ENCODE results near the gene CAPN12.
"Not testable (repeated sequence)": the region's sequence is repeated elsewhere in the genome, so short reads cannot be mapped to it uniquely, and the experiment has no call there.

Gene CAPN12

DNA sequence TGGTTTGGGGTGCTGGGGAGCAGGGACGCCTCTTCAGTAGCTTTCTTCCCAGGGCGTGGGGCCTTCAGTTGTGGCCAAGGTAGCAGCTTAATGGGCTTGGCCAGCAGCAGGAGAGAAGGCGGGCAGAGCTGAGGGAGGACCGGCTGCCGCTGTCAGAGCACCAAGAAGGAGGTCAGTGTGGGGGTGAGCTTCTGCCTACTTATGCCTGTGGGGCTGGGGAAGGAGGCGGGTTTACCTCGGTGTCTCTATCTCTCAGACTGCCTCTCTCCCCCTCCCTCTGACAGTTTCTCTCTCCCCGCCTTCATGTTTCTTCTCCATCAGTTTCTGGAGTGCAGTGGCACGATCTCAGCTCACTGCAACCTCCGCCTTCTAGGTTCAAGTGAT is at the start of gene CAPN12:
Gene CAPN12 (minus strand): TSS at position 177 of the 384 bp plus-strand sequence. CDS start 309 bp downstream, outside the sequence.
- DNase-seq, result no peak

DNA sequence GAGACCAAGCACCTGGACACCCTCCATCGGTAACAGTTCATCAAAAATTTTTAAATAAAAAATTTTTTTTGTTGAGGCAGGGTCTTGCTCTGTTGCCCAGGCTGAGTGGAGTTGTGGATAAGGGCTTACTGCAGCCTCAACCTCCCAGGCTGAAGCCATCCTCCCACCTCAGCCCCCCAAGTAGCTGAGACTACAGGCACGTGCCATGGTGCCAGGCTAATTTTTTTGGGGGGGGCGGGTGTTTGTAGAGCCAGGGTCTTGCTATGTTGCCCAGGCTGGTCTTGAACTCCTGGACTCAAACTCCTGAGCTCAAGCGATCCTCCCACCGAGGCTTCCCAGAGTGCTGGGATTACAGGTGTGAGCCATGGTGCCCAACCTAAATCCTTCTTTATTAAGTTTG is 49.4 kb upstream of the CAPN12 start:
- no peak for DNase-seq

DNA sequence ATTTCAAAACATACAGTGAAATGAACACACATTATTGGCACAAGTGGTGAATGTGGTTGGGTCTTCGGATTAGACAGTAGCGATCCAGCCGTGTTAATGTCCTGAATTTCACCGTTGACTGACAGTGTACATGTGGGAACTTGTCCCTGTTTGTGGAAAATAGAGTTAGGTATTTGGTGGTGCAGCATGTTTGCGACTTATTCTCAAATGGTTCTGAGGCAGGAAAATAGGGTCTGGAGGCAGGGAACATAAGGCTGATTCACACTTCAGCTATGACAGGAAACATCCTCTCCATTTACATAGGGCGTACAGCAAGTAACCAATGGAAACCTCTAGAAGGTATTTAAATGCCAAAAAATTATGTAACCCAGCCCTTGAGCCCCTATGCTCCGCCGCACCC is 48.9 kb upstream of the CAPN12 start:
- no peak for DNase-seq

GRCh38 chr19:38792250-38793111 is 48.2 kb upstream of the CAPN12 start:
- no peak for DNase-seq

- not testable (repeated sequence) for DNase-seq
Observed at GRCh38 chr19:38791451-38792064, 47.3 kb upstream of the CAPN12 start.

DNA sequence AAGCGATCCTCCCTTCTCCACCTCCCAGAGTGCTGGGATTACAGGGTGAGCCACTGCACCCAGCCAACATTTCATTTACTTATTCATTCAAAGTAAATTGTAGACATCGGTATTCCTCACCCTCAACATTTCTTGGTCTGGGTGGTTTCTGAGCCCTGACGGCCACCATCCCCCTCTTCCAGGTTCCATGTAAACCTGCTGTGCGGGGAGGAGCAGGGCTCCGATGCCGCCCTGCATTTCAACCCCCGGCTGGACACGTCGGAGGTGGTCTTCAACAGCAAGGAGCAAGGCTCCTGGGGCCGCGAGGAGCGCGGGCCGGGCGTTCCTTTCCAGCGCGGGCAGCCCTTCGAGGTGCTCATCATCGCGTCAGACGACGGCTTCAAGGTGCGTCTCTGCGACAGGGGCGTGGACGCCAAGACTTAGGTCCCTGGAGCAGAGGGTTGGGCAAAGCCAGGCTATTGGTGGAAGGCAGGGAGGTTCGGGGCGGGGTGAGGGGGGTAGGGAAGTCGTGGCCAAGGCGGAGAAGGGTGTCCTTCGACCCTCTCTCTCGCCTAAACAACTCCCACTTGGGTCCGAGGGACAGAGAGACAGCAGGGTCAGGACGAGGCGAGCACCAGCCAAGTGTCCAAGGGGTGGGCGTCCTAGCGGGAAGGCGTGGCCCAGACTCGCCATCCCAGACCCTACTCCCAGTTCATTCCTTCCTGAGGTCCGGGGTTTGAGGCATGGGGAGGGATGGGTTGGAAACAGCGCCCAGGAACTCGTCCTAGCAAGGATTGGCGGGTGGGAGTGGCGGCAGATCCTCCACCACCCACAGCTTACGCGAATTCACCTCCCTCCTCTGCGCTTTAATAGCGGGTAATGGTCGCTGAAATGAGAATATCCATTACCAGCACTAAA is 46.5 kb upstream of the CAPN12 start:
- DNase-seq, result not testable (repeated sequence)

GRCh38 chr19:38788478-38789243 is 44.4 kb upstream of the CAPN12 start, which contains the start of gene LGALS7B:
Gene LGALS7B, plus strand, starts transcription at chr19:38789200. Its CDS starts 27 bp downstream, at chr19:38789227.
- DNase-seq, result no peak

DNA sequence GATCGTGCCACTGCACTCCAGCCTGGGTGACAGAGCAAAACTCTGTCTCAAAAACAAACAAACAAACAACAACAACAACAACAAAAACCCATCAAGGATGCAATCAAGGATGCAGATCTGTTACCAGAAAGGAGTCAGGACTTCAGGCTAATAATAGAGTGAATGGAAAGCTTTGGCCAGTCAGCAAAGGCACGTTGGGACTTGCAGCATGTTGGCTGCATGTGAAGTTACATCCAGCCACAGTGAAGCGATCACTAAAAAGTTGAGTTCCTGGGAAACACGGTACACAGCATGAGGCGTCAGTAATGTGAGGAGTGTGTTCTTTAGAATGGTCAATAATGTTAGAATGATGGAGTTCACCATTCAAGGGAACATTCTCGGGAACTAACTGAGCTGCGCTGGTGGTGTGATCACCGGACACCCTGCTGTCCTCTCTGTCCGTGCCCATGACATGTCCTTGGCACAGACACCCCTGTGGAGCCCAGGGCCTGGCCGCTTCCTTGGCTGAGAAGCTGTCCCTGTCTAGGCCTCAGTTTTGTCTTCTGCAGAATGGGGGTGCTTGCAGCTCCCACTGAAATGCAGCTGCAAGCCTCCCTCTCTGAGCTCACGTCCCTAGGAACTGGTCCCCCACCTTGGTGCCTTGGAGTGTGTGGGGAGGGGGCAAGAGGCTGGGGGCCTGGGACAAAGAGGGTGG is 42.4 kb upstream of the CAPN12 start:
- DNase-seq, result no peak

DNA sequence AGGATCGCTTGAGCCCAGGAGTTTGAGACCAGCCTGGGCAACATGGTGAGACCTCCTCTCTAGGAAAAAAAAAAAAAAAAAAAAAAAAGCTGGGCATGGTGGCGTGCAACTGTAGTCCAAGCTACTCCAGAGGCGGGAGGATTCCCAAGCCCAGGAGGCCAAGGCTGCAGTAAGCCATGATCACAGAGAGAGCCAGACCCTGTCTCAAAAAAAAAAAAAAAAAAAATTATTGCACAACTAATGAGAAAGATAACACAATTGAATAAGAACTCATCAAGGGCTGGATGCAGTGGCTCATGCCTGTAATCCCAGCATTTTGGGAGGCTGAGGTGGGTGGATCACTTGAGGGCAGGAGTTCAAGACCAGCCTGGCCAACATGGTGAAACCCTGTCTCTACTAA is 41.8 kb upstream of the CAPN12 start:
- not testable (repeated sequence) for DNase-seq

DNA sequence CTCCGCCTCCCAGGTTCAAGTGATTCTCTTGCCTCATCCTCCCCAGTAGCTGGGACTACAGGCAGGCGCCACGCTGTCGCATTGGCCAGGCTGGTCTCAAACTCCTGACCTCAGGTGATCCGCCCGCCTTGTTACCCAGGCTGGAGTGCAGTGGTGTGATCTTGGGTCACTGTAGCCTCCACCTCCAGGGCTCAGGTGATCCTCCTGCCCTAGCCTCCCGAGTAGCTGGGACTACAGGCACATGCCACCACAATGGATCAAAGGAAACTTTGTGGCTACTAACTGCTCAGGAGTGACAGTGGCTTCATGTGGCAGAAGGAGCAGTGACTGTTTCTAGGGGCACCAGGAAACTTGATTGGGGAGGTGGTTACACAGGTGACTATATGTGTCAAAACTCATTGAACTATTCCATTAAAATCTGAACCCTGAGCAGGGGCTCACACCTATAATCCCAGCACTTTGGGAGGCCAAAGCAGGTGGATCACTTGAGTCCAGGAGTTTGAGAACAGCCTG is 41.0 kb upstream of the CAPN12 start:
- no peak for DNase-seq

GRCh38 chr19:38784224-38784623 is 40.0 kb upstream of the CAPN12 start:
- DNase-seq, result no peak

- DNase-seq, result not testable (repeated sequence)
Observed at GRCh38 chr19:38782212-38782611, 37.9 kb upstream of the CAPN12 start.

DNA sequence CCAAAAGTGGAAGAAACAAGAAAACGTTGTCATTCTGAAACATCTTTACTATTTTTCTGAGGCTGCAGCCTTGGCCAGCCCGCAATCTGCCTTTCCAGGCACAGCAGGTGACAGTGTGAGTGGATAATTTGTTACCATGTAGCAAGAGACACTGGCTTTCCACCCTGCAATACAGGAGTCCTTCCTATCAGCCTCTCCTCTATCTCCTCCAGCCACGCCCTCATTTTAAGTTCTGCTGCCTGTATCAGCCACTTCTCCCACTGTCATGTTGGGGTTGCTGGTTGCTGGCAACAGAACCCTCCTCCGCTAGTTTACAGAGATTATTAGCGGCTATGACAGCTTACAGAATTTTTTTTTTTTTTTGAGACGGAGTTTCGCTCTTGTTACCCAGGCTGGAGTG is 36.8 kb upstream of the CAPN12 start:
- DNase-seq, result no peak

DNA sequence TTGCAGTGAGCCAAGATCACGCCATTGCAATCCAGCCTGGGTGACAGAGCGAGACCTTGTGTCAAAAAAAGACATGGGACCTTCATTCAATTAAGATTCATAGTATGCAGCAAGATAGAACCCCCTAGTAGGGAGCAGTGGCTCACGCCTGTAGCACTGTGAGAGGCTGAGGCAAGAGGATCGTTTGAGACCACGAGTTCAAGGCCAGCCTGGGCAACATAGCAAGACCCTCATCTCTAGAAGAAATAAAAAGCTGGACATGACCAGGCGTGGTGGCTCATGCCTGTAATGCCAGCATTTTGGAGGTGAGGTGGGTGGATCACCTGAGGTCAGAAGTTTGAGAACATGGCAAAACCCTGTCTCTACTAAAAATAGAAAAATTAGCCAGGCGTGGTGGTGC is 36.2 kb upstream of the CAPN12 start:
- DNase-seq, result no peak

DNA sequence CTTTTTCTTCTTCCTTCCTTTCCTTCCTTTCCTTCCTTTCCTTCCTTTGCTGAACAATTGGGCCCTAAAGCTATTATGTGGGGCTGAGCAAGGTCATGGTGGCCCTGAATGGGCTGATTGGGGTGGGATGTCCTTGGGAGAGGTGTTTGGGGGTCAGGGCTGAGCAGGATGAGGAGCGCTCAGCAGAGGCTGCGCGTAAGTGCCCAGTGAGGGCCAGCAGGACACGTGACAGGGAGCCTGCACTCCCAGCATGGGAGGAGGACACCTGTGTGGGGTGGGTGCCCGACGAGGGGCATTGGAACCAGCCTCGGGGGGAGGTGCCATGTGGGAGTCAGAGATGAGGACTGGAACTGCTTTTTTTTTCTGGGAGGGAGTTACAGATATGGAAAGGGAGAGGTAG is 34.5 kb upstream of the CAPN12 start:
- DNase-seq, result no peak

DNA sequence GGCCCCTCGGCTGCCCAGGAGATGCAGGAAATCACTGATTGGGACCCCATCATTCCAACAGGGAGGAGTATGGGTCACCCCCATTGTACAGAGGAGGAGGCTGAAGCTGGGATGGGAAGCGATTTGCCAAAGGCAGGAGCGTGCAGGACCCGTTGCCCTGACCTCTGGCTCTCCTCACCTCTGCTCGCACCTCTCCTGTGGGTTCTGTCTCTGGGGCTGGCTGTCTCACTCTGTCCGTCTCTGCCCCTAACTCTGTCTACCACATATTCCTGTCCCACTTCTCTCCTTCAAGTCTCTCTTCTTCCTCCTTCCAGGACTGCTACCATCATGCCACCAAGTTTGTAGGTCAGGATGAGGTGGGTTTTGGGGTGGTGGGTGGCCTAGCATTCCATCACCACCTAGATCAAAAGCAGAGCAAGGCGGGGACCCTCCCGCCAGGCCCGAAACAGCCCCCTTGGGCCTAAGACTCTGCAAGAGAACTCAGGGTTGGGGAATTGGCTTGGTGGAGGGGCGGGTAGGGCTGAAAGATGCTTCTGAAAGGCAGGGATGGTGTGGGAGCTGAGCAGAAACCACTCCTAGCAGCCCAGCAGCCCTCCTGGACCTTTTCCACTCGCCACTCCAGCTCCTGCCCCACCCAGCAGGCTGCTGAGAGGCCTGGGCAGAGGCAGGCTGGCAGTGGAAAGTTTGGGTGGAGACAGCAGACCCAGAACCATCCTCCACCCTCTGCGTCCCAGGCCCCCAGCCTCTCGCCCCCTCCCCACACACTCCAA is 30.1 kb upstream of the CAPN12 start:
- DNase-seq, result no peak

DNA sequence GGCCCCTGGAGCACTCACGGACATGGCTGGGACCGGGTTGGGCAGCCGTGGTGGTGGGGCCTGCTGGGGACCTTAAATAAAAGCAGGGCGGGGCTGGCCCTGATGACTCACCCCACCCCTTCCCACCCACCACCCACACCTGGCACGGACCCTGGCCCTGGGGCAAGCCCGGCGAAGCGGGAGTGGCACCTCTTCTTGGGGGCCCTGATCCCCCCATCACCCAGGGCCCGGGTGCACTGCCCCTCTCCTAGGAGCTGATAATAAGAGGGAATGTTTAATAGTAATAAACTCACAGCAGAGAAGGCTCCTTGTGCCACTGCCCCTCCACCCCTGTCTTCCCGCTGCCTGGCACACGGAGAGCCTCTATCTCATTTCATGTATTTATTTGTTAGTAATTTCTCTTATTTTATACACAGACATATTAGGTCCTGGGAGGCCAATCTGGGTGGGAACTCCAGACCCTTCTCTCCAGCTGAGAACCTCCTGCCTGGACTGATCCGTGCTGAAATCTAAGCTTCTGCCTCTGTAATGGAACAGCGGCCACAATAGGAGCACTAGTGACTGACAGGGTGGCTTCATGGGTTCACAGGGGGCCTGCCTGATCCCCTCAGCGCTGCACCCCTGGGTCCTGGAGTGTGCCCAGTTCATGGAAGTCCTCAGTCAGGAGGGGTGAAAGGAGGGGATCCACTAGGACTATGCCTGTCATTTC is 29.3 kb upstream of the CAPN12 start, which contains the start of gene LGALS7:
Gene LGALS7 (minus strand): TSS at position 49 of the 709 bp plus-strand sequence. CDS start 25 bp downstream, at position 24.
- DNase-seq, result no peak

- DNase-seq, result not testable (repeated sequence)
Observed at GRCh38 chr19:38771569-38771968, 27.3 kb upstream of the CAPN12 start.

DNA sequence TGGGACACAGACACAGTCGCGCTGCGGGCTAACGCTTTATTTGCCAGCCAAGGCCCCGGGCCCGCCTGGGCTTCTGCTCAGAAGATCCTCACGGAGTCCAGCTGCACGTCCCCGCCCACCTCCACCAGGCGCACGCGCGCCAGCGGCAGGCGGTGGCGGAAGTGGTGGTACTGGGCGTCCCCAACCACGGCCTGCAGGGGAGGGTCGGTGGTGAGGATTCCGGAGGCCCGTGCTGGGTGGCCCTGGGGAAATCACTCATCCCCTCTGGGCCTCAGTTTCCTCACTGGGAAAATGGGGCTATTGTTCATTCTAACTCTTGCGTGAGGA is 26.6 kb upstream of the CAPN12 start:
- not testable (repeated sequence) for DNase-seq

Data from RPMI8226 (cell line).